ENCODE data around the gene AFF3. TPM values are rescaled to one million over a fixed set of nuclear protein-coding genes. Genes with fewer than 3 reads are reported as not detected.
A peak's percentile ranks its signal among the peaks of the same experiment; 100 is the strongest.

AFF3 gene
- total and polyA plus RNA-seq, 2 of the 4 experiments (the other 2 are of a cell fraction), result 12.9 to 14.3 TPM

GRCh38 chr2:99757611-99758114, 384.7 kb downstream of the AFF3 start:
- CTCF ChIA-PET, result no interaction called here
- ATAC-seq (ENCODE audit: low read depth) (no peak), DNase-seq (no peak)
- Histone ChIP-seq H3K23ac (ENCODE audit: low read depth, low read length) (no peak overlapping the region), H3K9ac (ENCODE audit: low read depth, low read length) (no peak overlapping the region), H3K79me1 (ENCODE audit: low read depth in 1 of 2, low read length in 2 of 2) (peaks cover 7 to 23% of the 10 kb centered on the region in 2 experiments; a peak in 2 of 4 replicates), H2BK5ac (ENCODE audit: low read depth, low read length, poor library complexity, severe bottlenecking) (no peak overlapping the region), H3K4ac (ENCODE audit: low read depth, low read length) (no peak overlapping the region; the same call in 1 of the 2 replicates), H3K4me3 (ENCODE audit: insufficient read depth, low read depth, low read length) (no peak overlapping the region), H3K9me3 (ENCODE audit: control insufficient read depth, insufficient read depth, low read length) (no peaks in the 10 kb centered on the region), H3K14ac (replicated peaks; ENCODE audit: low read depth, low read length) (no peak overlapping the region), H3K18ac (ENCODE audit: low read depth, low read length) (no peak overlapping the region), H3K4me2 (ENCODE audit: low read depth, low read length) (no peak overlapping the region), H3K4me1 (ENCODE audit: control insufficient read depth, insufficient read depth, low read length) (peaks cover 15% of the 10 kb centered on the region), H2AK5ac (ENCODE audit: low read depth, low read length) (peak overlapping the region; percentile 11; the same call in 1 of the 2 replicates), H2BK120ac (ENCODE audit: low read depth, low read length) (no peak overlapping the region), H2AFZ (replicated peaks; ENCODE audit: low read length, poor library complexity) (no peak overlapping the region), H3K56ac (ENCODE audit: extremely low read depth, insufficient read depth, low read length) (no peak overlapping the region), H3K36me3 (ENCODE audit: control insufficient read depth, insufficient read depth, low read length) (0 out of 2 replicates have a peak, but pooled peaks cover 3% of the 10 kb centered on the region), H3K9me1 (ENCODE audit: insufficient read depth, low read length) (peaks cover 19% of the 10 kb centered on the region), H4K20me1 (ENCODE audit: insufficient read depth, low read length) (no peaks in the 10 kb centered on the region), H3K27me3 (ENCODE audit: control insufficient read depth, insufficient read depth, low read length) (no peaks in the 10 kb centered on the region), H4K5ac (ENCODE audit: low read depth, low read length) (no peak overlapping the region), H4K91ac (ENCODE audit: insufficient read depth, low read depth, low read length) (0 out of 2 replicates have a peak overlapping the region, but pooled peaks have one; percentile 9), H2BK15ac (ENCODE audit: low read depth, low read length) (no peak overlapping the region), H2BK20ac (ENCODE audit: low read depth, low read length) (no peak overlapping the region), H4K8ac (ENCODE audit: low read depth in 2 of 2, low read length in 2 of 2) (no peak overlapping the region), H3K27ac (ENCODE audit: insufficient read depth, low read length) (no peak overlapping the region), H2AK9ac (replicated peaks; ENCODE audit: low read depth, low read length, poor library complexity) (no peak overlapping the region)
- in situ Hi-C loops (cut with MboI; ENCODE audit: low sequenced_read_pairs) (no loop called here), dilution Hi-C loops (cut with HindIII; ENCODE audit: low sequenced_read_pairs, unreplicated experiment) (no loop called here), intact Hi-C loops (cut with micrococcal nuclease) (no loop called here)
- WGBS, 2 experiments (ENCODE audit: extremely low coverage in 2 of 2, insufficient read length in 1 of 2), result 100% methylated on average over 1 of the region's 3 CpGs; no CpG with 5 or more reads in 1 of the 2 experiments
- BruUV-seq (replicated peaks), result no TSS peak
- POLR2A ChIA-PET (ENCODE audit: unreplicated experiment), result no interaction called here
- TF ChIP-seq BHLHE40 (IDR thresholded peaks at IDR 0.05; ENCODE audit: low read depth, low read length) (no peak), CHD1 (IDR thresholded peaks at IDR 0.05; ENCODE audit: low read depth, low read length) (no peak), MAFK (IDR thresholded peaks at IDR 0.05; ENCODE audit: low read depth, low read length) (no peak), FOS (IDR thresholded peaks at IDR 0.05; ENCODE audit: low read depth, low read length) (no peak), NFE2L2 (IDR thresholded peaks at IDR 0.05; ENCODE audit: low read depth, low read length) (no peak), MXI1 (IDR thresholded peaks at IDR 0.05; ENCODE audit: borderline replicate concordance, low read depth, low read length) (no peak), RFX5 (IDR thresholded peaks at IDR 0.05; ENCODE audit: low read depth, low read length) (no peak), SMC3 (IDR thresholded peaks at IDR 0.05; ENCODE audit: low read depth, low read length) (no peak), MAZ (IDR thresholded peaks at IDR 0.05; ENCODE audit: borderline replicate concordance, low read depth, low read length) (no peak), CEBPB (IDR thresholded peaks at IDR 0.05; ENCODE audit: low read depth, low read length) (no peak), ELK1 (IDR thresholded peaks at IDR 0.05; ENCODE audit: borderline replicate concordance, low read depth, low read length) (no peak), USF2 (IDR thresholded peaks at IDR 0.05; ENCODE audit: low read depth, low read length) (no peak), POLR2A (IDR thresholded peaks at IDR 0.05; ENCODE audit: low read depth, low read length) (no peak)

Measured in IMR-90 (cell line).